Right forelimb (tissue), 1 donor: ENCODE measurements around the gene PDE8B.
A peak's percentile ranks its signal among the peaks of the same experiment; 100 is the strongest.

Source experiments
- DNase-seq: peaks from one replicate; pipeline ENCODE4 v3.0.0-alpha.2; 2018

The PDE8B gene, protein sequence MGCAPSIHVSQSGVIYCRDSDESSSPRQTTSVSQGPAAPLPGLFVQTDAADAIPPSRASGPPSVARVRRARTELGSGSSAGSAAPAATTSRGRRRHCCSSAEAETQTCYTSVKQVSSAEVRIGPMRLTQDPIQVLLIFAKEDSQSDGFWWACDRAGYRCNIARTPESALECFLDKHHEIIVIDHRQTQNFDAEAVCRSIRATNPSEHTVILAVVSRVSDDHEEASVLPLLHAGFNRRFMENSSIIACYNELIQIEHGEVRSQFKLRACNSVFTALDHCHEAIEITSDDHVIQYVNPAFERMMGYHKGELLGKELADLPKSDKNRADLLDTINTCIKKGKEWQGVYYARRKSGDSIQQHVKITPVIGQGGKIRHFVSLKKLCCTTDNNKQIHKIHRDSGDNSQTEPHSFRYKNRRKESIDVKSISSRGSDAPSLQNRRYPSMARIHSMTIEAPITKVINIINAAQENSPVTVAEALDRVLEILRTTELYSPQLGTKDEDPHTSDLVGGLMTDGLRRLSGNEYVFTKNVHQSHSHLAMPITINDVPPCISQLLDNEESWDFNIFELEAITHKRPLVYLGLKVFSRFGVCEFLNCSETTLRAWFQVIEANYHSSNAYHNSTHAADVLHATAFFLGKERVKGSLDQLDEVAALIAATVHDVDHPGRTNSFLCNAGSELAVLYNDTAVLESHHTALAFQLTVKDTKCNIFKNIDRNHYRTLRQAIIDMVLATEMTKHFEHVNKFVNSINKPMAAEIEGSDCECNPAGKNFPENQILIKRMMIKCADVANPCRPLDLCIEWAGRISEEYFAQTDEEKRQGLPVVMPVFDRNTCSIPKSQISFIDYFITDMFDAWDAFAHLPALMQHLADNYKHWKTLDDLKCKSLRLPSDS

GRCh38 chr5:77210091-77210963 lies at the start of gene PDE8B:
PDE8B (plus strand) TSS chr5:77210680; CDS start chr5:77210926, 246 bp downstream.
- DNase-seq: peak; percentile 57

DNA sequence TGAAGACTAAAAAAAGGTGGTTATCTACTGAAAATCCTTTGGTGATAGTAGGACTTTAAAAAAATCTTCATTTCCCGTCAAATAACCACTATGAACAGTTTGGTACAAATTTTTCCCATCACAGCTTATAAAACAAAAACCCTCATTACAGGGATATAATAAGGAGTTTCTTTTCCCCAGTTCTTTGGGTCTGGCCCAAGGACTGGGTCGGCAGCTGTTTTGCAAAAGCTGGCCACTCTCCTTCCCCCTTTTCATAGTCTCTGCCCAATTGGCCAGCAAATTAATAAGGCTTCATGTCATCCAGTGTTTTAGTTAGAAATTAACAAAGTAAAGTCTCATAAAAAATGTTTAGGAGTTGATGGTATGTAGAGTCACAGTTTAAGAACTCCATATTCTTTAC lies 47.0 kb upstream of the PDE8B start:
- DNase-seq: no peak

- no peak for DNase-seq
Measured at GRCh38 chr5:77167063-77167462, 43.4 kb upstream of the PDE8B start.

- DNase-seq: peak; percentile 54
Measured at GRCh38 chr5:77167695-77168121, 42.8 kb upstream of the PDE8B start.

- DNase-seq: peak; percentile 57
Measured at GRCh38 chr5:77168161-77168878, 42.2 kb upstream of the PDE8B start.

DNA sequence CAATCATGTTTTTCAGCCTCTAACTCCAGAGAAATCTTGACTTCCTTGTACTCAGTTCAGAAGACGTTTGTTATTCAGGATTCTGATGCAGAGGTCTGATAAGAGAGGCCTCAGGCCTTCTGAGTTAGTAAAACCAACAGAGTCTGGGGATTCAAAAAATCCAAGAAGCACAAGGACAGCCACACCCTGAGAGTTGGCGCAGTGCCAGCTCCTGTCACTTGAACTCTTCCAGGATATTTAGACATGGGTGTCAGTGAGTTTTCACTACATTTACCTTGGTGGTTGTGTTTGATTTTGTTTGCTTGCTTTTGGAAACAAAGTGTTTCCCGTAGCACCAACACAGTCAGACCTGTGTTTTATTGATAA lies 41.6 kb upstream of the PDE8B start:
- DNase-seq: no peak

- DNase-seq: no peak
Measured at GRCh38 chr5:77170196-77170890, 40.1 kb upstream of the PDE8B start.

- no peak for DNase-seq
Measured at GRCh38 chr5:77171141-77171910, 39.2 kb upstream of the PDE8B start.

GRCh38 chr5:77172713-77173328 lies 37.7 kb upstream of the PDE8B start:
- DNase-seq: no peak

DNA sequence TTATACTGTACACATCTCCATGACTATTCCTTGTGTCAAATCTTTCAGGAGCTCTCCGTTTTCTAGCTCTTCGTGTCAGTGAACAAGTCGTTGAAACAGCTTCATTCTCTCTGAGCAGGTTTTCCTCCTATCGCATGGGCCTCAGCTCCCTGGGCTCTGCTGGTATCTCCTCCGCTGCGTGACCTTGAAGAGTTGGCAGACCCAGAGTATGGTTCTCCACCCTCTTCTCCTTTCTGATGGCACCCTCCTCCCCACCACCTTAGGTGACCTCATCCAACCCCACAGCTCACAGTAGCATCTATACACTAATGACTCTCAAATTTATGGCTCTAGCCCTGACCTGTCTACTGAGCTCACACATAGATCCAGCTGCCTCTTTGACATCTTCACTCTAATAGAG lies 36.0 kb upstream of the PDE8B start:
- DNase-seq: no peak

- no peak for DNase-seq
Measured at GRCh38 chr5:77175231-77175630, 35.2 kb upstream of the PDE8B start.

GRCh38 chr5:77176429-77176828 lies 34.1 kb upstream of the PDE8B start:
- DNase-seq: no peak

GRCh38 chr5:77177576-77177975 lies 32.9 kb upstream of the PDE8B start:
- no peak for DNase-seq

GRCh38 chr5:77180167-77181081 lies 30.1 kb upstream of the PDE8B start:
- no peak for DNase-seq

DNA sequence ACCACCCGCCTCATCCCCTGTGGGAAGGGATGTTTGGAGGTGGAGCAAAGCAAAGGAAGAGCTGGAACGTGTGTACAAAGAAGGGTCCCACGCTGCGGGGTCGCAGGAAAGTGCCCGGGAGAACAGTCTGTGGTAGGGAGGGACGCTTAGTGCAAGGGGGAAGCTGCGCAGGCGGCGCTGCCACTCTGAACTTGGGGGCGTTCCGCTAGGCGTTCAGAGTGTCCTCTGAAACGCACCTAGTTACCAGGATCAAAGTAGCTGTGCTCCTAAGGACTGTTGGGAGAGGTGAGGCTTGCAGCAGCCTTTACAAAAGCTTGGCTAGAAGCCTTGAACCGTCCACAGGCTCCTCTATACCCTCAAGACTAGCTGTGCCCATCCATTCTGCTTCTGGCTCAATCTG lies 29.3 kb upstream of the PDE8B start:
- DNase-seq: no peak

- DNase-seq: no peak
Measured at GRCh38 chr5:77181596-77182304, 28.7 kb upstream of the PDE8B start.

GRCh38 chr5:77182367-77182766 lies 28.1 kb upstream of the PDE8B start:
- DNase-seq: no peak

DNA sequence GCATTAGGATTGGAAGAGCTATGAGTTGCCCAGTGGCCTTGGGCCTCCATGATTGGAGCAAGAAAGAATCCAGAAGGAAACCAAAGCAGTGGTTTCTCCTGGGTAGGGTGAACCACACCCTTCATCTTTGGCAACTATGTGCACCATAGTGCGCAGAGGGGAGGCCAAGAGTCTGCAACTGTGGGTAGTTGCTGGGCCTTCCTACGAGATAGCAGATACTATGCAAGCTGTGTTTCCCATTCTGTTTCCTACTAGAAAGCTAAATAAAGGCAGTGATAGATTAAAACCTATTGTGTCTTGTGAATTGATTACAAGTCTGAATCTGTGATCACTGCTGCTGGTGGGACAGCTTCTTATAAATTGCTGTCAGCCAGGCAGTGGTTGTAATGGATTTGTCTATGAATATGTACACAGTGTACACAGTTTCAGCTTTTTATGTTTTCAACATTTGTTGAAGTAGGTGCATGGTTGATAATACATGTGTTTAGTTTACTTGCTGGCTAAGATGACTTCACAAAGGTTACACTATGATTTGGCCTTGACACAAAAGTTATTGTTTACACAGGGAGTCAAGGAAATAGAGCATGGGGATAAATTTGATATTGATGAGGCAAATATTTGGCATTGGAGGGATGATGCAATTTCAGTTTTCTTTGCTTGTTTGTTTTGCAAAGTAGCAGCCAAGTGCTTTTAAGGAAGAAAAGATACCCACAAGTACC lies 23.7 kb upstream of the PDE8B start:
- DNase-seq: no peak
